Neural cell (in vitro differentiated cells): Measurements from ENCODE around the gene DCLK1.

Experiments
- EP300 ChIP-seq: fragments of 450-650 bp; conservative IDR thresholded peaks from 2 replicates; pipeline ENCODE4 v1.6.1; 2014; ENCODE audit warnings: antibody characterized with exemption, mild to moderate bottlenecking, moderate library complexity; ENCODE audit not compliant: poor library complexity, severe bottlenecking
- EZH2 ChIP-seq: fragments of 200-600, 300-800 bp; shearing (Covaris generic), sonication (generic); IDR thresholded peaks from 2 replicates; pipeline ENCODE4 v1.6.1; 2014; ENCODE audit warnings: antibody characterized with exemption, low read length, borderline replicate concordance, mild to moderate bottlenecking; ENCODE audit not compliant: insufficient read depth, poor library complexity, severe bottlenecking
- MXI1 ChIP-seq: fragments of 450-650 bp; conservative IDR thresholded peaks from 2 replicates; pipeline ENCODE4 v1.6.1; 2014; ENCODE audit warnings: antibody characterized with exemption, mild to moderate bottlenecking; ENCODE audit not compliant: poor library complexity, severe bottlenecking
- POLR2AphosphoS5 ChIP-seq: IDR thresholded peaks from 2 replicates; pipeline ENCODE4 v1.6.1; 2012
- RAD21 ChIP-seq: fragments of 450-650 bp; conservative IDR thresholded peaks from 2 replicates; pipeline ENCODE4 v1.6.1; 2014; ENCODE audit warnings: antibody characterized with exemption, mild to moderate bottlenecking, moderate library complexity
- TAF1 ChIP-seq: IDR thresholded peaks from 2 replicates; pipeline ENCODE4 v1.6.1; 2012; ENCODE audit warnings: low read depth
- TF ChIP-seq, protein P1 (sequence below): fragments of 450-650 bp; IDR thresholded peaks from 2 replicates; pipeline ENCODE4 v1.5.1; 2014; ENCODE audit warnings: antibody characterized with exemption, mild to moderate bottlenecking, moderate library complexity; ENCODE audit not compliant: poor library complexity, severe bottlenecking
- TF ChIP-seq, protein P2 (sequence below): IDR thresholded peaks from 2 replicates; pipeline ENCODE4 v1.6.1; 2012; ENCODE audit warnings: borderline replicate concordance

DNA sequence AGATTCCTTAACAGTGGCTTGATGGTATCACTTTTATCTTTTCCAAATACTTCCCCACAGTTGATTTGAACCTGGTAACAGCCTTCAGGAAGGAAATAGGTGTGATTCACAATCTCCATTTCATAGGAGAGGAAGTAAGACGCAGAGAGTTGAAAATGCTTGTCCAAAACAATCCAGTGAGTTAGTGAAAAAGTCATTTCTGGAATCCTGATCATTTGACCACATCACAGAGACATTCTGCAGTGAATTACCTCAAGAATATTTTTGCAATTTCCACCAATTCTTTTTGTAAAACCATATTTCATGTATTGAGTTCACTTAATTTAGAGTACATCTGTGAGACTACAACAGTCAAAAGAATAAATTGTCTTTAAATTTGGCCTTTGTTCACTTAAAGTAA is 292.8 kb downstream of the DCLK1 start:
- TF ChIP-seq, protein P1, sequence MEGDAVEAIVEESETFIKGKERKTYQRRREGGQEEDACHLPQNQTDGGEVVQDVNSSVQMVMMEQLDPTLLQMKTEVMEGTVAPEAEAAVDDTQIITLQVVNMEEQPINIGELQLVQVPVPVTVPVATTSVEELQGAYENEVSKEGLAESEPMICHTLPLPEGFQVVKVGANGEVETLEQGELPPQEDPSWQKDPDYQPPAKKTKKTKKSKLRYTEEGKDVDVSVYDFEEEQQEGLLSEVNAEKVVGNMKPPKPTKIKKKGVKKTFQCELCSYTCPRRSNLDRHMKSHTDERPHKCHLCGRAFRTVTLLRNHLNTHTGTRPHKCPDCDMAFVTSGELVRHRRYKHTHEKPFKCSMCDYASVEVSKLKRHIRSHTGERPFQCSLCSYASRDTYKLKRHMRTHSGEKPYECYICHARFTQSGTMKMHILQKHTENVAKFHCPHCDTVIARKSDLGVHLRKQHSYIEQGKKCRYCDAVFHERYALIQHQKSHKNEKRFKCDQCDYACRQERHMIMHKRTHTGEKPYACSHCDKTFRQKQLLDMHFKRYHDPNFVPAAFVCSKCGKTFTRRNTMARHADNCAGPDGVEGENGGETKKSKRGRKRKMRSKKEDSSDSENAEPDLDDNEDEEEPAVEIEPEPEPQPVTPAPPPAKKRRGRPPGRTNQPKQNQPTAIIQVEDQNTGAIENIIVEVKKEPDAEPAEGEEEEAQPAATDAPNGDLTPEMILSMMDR = no peak
- TF ChIP-seq POLR2AphosphoS5 (no peak), EZH2 (no peak), RAD21 (no peak), EP300 (no peak), MXI1 (no peak), TAF1 (no peak)
- TF ChIP-seq, protein P2, sequence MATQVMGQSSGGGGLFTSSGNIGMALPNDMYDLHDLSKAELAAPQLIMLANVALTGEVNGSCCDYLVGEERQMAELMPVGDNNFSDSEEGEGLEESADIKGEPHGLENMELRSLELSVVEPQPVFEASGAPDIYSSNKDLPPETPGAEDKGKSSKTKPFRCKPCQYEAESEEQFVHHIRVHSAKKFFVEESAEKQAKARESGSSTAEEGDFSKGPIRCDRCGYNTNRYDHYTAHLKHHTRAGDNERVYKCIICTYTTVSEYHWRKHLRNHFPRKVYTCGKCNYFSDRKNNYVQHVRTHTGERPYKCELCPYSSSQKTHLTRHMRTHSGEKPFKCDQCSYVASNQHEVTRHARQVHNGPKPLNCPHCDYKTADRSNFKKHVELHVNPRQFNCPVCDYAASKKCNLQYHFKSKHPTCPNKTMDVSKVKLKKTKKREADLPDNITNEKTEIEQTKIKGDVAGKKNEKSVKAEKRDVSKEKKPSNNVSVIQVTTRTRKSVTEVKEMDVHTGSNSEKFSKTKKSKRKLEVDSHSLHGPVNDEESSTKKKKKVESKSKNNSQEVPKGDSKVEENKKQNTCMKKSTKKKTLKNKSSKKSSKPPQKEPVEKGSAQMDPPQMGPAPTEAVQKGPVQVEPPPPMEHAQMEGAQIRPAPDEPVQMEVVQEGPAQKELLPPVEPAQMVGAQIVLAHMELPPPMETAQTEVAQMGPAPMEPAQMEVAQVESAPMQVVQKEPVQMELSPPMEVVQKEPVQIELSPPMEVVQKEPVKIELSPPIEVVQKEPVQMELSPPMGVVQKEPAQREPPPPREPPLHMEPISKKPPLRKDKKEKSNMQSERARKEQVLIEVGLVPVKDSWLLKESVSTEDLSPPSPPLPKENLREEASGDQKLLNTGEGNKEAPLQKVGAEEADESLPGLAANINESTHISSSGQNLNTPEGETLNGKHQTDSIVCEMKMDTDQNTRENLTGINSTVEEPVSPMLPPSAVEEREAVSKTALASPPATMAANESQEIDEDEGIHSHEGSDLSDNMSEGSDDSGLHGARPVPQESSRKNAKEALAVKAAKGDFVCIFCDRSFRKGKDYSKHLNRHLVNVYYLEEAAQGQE = no peak
